ENCODE results near the gene NT5M.
A peak's percentile ranks its signal among the peaks of the same experiment; 100 is the strongest.

The NT5M gene

DNA sequence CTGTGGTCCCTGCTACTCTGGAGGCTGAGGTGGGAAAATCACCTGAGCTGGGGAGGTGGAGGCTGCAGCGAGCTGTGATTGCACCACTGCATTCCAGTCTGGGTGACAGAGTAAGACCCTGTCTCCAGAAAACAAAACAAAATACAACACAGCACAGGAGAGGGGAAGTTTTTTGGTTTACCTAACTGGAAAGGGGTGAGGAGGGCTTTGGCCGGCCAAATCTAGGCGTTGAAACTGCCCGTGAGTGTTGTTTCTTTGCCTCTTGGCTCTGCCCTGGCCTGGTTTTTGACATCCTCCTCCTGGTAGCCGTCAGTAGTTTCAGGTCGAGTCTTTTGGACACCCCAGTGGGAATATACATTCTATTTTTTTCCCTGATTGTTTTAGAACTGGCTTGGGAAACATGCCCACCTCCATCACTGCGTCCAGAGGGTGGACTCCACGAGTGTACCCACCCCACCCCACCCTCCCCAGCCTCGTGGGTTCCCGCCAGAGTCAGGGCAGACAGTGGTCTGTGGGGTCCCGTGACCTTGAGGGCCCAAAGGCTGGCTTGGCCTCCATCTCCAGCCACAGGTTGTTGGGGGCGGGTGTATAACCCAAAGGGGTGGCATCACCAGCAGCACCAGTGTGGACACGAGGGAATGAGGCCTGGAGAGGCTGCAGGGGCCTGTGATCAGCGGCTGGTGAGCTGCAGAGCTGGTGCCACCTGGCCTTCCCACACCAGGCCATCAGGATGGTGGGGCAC, 42.7 kb downstream of the NT5M start:
- H3K9me3 Mint-ChIP-seq, result no peaks in the 10 kb centered on the region
- ATAC-seq (no peak), DNase-seq (no peak)
- H3K4me1 Mint-ChIP-seq, result no peaks in the 10 kb centered on the region
- H3K27me3 Mint-ChIP-seq, result no peaks in the 10 kb centered on the region
- peak overlapping the region in 1 of 2 donors; percentile 36 for H3K27ac Mint-ChIP-seq
- no peak overlapping the region for H3K4me3 Mint-ChIP-seq

DNA sequence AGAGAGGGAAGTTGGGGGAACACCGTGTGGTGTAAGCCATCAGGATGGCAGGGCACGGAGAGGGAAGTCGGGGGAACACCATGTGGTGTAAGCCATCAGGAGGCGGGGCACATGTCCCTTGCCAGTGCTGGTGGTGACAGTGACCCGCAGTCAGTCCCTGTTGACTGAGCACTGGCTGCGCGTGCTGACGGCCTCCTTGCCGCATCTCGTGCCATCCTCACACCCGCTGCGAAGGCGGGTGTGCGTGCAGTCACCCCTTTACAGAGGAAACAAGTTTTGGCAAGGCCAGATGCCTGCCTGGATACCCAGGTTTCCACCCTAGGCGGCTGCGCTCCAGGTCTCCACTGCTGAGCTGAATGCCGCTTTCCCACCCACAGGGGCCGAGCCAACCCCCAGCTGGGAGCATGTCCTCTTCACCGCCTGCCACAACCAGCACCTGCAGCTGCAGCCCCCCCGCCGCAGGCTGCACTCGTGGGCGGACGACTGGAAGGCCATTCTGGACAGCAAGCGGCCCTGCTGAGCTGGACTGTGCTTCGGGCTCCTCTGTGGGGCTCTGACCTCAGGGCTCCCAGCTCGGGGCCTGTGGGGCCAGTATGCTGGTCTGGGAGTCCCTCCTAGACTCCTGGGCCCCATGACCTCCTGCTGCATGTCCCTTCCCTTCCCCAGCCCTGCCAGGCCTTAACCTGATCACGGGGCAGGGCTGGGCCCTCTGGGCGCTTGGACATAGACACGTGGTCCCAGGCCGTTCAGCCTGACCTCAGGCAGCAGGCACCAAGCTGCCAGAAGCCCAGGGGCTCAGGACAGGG, 43.5 kb downstream of the NT5M start:
- H3K27me3 Mint-ChIP-seq, result no peaks in the 10 kb centered on the region
- no peak for DNase-seq
- H3K4me1 Mint-ChIP-seq, result no peaks in the 10 kb centered on the region
- H3K27ac Mint-ChIP-seq, result peak overlapping the region; percentile 36 to 54
- H3K9me3 Mint-ChIP-seq, result no peaks in the 10 kb centered on the region
- H3K4me3 Mint-ChIP-seq, result no peak overlapping the region
- no peak for ATAC-seq

DNA sequence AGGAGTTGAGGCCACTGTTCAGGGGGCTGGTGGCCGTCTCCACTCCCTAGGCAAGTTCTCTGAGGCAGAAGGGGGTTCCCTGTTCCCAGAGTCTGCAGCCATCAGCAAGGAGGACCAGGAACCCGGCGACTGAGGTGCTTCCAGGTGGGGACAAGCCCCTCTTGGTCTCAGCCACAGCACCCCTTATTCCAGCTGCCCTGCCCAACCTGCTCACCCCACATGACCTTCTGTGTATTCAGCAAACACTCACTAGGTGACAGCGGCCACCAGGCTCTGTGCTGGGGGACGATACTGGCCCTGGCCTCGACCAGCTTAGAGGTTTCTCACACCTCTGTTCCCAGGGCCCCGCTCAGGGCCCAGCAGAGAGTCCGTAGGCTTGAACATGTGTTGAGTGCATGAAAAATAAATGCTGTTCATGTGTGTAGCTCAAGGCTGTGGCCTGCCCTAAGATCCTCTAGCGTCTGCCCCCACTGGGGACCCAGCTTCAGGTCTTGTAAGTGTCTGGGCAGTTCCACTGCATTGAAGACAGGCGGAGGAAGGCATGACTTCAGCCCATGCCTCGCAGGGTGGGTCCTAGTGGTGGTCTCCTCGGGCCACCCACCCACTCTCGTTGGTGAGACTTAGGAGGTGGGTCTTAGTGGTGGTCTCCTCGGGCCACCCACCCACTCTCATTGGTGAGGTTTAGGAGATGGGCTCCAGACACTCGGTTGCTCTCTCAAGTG, 44.2 kb downstream of the NT5M start:
- Mint-ChIP-seq H3K27ac (peak overlapping the region in 1 of 2 donors; percentile 54), H3K4me3 (no peak overlapping the region), H3K27me3 (no peaks in the 10 kb centered on the region), H3K9me3 (no peaks in the 10 kb centered on the region), H3K4me1 (no peaks in the 10 kb centered on the region)
- DNase-seq (no peak), ATAC-seq (no peak)

DNA sequence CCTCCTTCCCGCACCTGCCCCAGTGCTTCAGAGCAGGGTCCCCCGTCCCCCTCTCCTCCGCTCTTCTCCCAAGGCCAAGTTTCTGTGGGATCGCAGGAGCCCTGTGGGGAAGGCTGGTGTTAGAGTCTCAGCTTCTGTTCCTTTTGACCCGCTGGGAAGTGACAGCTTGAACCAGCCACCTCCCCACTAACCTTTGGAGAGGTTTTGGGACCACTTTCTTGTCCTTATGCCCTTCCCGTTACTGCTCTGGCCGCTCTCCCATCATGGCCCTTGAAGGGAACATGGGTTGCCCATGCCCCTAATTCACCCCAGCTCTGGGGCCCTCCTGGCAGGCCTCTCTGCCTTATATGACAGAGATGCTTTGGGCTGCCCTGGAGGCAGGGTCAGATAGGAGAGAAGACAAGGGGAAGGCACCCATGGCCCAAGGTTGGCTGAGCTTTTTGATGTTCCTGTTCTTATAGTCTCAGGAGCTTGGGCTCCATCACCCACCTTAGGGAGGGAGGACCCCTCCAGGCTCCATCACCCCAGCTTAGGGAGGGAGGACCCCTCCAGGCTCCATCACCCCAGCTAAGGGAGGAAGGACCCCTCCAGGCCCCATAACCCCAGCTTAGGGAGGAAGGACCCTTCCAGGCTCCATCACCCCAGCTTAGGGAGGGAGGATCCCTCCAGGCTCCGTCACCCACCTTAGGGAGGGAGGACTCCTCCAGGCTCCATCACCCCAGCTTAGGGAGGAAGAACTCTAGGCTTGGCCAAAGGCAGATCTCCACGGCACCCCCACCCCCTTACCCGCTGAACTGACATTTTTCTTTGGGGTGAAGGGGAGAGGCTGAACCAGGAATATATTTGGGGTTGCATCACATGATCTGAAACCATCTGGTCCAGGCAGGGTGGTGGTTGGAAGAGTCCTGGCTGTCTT, 45.0 kb downstream of the NT5M start:
- Mint-ChIP-seq H3K4me1 (no peaks in the 10 kb centered on the region), H3K27me3 (no peaks in the 10 kb centered on the region), H3K9me3 (no peaks in the 10 kb centered on the region), H3K4me3 (no peak overlapping the region), H3K27ac (no peak overlapping the region)
- no peak for DNase-seq
- no peak for ATAC-seq

DNA sequence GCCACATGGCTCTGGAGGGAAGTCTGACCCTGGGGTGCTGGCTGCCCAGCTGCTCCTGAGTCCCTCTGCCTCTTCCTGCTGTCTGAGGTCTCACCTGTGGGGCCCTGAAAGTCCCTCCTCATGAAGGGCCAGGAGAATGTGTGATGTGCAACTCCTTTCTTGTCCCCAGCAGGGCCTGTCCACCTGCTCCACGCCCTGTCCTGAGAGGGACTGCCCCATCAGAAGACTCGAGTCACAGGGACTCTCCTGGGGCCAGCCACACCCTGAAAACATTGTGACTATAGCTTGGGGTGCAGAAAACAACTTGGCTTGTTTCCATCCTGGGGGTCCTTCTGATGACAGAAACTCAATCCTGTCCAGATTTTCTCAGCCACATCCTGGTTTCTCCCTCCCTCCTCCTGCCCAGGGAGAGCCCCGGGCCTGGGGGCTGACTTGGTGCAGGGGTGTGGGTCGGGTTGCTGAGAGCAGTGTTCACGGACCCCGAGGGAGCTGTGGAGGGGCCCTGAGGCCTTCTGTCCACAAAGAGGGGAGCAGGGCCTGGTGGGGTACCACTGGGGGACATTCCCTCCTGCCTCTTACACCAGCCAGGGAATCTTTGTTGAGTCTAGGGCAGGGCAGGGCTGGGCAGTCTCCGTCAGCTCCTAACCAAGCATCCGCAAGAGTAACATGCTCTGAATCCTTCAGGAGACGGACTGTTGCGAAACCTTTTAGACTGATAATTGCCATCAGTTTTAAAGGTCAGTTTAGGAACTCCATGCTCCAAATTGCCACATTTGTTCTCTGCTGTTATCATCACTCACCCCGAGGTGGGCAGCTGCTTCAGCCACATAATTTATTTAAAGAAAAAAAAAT, 45.9 kb downstream of the NT5M start:
- no peak overlapping the region for H3K4me3 Mint-ChIP-seq
- ATAC-seq (no peak), DNase-seq (no peak)
- H3K27me3 Mint-ChIP-seq, result no peaks in the 10 kb centered on the region
- peak overlapping the region in 1 of 2 donors; percentile 76 for H3K27ac Mint-ChIP-seq
- no peaks in the 10 kb centered on the region for H3K9me3 Mint-ChIP-seq
- no peaks in the 10 kb centered on the region for H3K4me1 Mint-ChIP-seq

DNA sequence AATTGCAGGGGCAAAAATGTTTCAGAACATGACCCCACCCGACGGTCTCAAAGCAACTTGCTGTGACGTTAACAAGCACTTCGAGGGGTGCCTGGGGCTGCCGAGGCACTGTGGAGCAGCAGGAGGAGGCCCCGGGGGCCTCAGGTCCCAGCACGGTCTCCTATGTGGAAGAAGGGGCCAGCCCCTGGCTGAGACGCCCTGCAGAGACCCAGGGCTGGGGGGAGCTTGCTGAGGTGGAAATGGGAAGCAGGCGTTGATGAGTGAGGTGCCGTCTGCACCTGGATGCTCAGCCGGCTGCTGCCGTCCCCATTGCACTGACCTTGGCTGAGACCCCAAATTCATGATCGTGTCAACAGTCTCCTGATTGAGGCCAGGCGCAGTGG, 46.5 kb downstream of the NT5M start:
- H3K27me3 Mint-ChIP-seq, result no peaks in the 10 kb centered on the region
- H3K4me3 Mint-ChIP-seq, result no peak overlapping the region
- no peak overlapping the region for H3K27ac Mint-ChIP-seq
- DNase-seq, result no peak
- no peaks in the 10 kb centered on the region for H3K4me1 Mint-ChIP-seq
- H3K9me3 Mint-ChIP-seq, result no peaks in the 10 kb centered on the region
- no peak for ATAC-seq

DNA sequence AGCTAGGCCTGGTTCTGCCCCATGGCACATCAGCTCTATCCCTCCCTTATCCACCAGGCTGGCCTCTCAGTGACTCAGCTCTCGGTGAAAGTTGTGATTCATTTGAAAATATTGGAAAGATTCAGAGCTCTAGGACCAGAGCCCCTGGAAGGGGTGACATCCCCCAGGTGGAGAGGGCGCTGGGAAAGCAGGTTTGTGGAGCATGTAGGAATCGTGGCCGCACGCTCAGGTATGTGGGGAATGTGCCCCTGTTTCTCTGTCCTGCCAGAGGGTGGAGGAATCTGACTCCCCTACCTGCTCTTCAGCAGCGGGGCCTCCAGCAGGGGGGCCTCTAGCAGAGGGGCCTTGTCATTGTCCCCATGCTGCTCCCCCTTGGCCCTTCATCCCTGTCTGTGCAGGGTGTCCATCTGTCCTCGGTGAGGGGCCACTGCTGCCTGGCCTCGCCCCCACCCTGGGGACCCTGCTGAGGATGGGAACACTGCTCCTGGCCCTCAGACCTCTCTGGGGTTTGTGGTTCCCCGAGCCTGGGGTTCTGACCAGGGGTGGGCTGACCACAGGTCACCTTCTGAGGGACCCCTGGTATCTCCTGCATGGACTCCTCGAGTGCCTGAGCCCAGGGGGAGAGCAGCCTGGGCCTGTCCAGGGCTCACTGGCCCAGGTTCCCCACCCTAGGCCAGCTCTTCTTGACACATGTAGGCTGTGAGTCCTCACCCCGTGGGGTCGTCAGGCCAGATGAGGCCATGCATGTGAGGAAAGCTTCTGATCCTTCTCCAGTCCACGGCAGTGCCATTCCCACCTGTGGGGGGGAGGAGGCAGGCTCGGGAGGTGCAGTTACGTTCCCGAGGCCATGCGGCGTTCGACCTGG, 47.5 kb downstream of the NT5M start:
- no peaks in the 10 kb centered on the region for H3K9me3 Mint-ChIP-seq
- H3K27me3 Mint-ChIP-seq, result no peaks in the 10 kb centered on the region
- peaks cover 6% of the 10 kb centered on the region for H3K4me1 Mint-ChIP-seq
- no peak for DNase-seq
- ATAC-seq, result no peak
- H3K4me3 Mint-ChIP-seq, result no peak overlapping the region
- H3K27ac Mint-ChIP-seq, result no peak overlapping the region

DNA sequence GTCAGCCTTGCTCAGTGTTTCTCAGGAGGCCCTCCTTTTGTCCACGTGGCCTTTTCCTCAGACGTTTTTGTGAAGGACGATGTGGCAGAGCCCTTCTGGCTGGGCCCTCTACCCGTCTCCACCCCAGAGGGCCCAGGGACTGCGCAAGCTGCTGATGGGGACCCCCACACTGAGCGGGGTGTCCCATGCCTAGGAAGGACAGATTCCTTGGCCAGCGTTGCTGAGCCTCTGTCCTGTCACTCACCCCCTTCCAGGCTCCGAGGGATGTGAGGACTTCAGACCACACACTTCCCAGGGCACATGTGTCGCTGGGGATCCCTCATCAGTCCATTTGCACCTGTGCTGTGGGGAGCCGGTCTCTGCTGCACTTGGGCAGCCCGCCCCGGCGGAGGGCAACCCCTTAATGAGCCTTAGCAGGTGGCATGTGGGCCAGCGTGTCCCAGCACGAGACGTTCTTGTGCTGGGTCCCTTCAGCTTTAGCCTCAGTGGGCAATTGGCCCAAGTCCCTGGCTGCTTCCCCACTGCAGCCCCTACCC, 48.3 kb downstream of the NT5M start:
- ATAC-seq, result no peak
- no peak for DNase-seq
- Mint-ChIP-seq H3K4me1 (peaks cover 11% of the 10 kb centered on the region), H3K27ac (peak overlapping the region in 1 of 2 donors; percentile 27), H3K9me3 (no peaks in the 10 kb centered on the region), H3K4me3 (no peak overlapping the region), H3K27me3 (no peaks in the 10 kb centered on the region)

DNA sequence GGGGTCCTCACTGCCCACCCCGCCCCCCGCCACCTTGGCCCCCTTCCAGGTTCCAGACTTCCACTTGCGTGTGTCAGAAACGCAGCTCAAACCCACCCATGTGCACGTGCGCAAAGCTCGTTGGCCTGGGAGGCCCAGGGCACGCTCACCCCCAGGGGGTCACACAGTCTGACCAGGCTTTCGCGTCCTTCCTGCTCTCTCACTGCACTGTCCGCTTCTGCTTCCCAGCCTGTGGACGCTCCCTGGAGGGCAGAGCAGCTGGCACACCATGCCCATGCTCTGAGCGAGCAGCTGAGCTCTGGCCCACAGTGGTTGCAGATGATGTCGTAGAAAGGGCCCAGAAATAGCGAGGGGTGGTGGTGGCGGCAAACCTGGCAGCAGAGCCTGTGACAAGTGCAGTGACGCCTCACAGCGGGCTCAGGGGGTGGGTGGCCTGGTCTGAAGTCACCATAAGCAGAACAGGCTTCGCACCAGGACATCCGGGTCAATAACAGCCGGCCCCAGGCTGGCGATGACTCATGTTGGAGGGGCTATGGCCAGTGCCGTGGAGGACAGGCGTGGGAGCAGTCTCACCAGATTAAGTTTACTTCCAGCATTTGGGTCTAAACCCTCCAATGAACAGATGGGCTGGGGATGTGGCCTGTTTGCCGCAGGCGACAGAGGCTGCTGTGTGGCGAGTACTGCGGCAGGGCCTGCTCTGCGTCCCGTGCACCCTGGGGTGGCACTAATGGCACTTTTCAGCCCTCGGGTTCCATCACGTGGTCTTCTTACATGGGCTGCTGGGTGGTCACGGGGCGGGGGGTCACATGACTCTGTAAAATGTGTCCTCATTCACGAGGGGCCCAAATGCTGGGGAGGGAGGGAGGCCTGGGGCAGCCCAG, 49.0 kb downstream of the NT5M start:
- Mint-ChIP-seq H3K4me3 (no peak overlapping the region), H3K4me1 (peaks cover 11% of the 10 kb centered on the region), H3K9me3 (no peaks in the 10 kb centered on the region), H3K27me3 (no peaks in the 10 kb centered on the region), H3K27ac (peak overlapping the region in 1 of 2 donors; percentile 42)
- no peak for ATAC-seq
- no peak for DNase-seq

DNA sequence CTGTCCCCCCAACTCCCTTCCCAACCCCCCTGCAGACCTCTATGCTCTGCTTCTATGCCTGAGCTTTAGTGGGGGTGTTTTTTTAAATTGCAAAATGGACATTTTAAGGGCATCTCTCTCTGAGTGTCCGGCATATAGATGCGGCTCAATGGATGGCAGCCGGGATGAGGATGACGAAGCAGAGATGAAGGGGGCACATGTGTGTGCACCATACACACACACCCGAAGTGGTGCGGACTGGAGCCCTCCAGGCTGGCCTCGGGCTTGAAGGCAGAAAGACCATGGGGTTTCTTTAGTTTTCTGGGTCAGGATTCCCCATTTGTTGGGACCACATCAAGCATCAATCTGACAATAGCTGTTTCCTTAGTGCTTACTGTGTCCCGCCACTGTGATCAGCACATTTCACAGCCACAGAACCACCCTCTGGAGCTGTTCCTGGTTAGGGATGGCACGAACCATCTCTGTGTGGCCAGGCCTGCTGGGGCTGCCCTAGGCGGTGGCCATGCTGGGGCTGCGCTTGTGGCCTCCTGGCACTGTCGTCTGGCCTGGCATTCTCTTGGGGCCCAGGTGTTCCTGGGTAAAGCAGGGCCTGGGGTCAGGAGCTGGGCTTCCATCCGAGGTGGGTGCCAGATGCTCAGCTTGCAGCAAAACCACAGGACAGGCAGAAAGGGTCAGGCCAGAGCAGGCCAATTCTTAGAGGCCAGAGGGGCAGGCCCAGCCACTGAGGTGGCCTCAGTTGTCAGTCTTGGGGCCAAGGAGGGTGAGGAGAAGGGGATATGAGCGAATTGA, 49.9 kb downstream of the NT5M start:
- no peaks in the 10 kb centered on the region for H3K9me3 Mint-ChIP-seq
- H3K27me3 Mint-ChIP-seq, result no peaks in the 10 kb centered on the region
- DNase-seq (no peak), ATAC-seq (no peak)
- peaks cover 11% of the 10 kb centered on the region for H3K4me1 Mint-ChIP-seq
- no peak overlapping the region for H3K4me3 Mint-ChIP-seq
- H3K27ac Mint-ChIP-seq, result no peak overlapping the region

DNA sequence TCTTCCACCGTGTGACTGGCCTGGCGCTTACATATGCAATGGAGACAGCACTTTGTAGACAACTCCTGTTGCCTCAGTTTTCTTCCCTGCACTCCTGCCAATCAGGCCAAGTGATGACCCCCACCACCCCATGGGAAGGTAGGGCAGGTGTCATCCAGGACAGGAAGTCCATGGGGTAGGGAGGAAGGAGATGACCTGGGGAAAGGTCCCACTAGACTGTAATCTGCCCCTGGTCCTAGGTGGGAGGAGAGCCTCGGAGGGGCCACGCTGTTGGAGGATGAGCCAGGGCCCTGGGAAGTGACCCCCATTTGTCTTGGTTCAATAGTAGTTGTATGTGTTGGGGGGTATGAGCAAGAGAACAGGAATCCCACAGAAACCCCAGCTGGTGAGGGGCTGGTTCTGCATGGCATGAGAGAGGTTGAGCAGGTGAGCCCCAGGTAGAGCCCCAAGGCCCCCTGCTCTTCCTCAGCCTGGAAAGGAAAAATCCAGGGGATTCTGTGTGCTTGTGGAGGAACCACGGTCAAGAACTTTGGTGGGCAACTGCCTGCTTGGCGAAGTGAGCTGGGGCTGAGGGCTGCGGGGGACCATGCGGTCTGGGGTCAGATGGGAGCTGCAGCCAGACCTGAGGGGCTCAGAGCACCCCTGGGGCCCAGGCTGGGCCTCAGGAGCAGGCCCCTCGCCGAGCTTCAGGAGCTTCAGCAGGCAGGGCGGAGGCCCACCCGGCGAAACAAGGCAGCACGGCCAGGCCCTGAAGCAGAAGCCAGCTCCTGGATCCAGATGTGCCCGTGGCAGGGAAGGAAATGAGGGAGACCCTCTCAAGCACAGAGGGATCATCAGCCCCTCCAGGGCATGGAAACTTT, 50.7 kb downstream of the NT5M start:
- no peaks in the 10 kb centered on the region for H3K27me3 Mint-ChIP-seq
- H3K4me1 Mint-ChIP-seq, result peaks cover 11% of the 10 kb centered on the region
- ATAC-seq, result no peak
- H3K4me3 Mint-ChIP-seq, result no peak overlapping the region
- H3K9me3 Mint-ChIP-seq, result peaks cover 0 to 6% of the 10 kb centered on the region in 2 donors
- DNase-seq, result no peak
- H3K27ac Mint-ChIP-seq, result no peak overlapping the region

Data from stimulated activated naive CD8-positive, alpha-beta T cell treated with anti-CD3 and anti-CD28 coated beads, Interleukin-15, amount 100 ng/mL, for 72 hours (primary cell).